ENCODE results near the gene COPS8.

DNA sequence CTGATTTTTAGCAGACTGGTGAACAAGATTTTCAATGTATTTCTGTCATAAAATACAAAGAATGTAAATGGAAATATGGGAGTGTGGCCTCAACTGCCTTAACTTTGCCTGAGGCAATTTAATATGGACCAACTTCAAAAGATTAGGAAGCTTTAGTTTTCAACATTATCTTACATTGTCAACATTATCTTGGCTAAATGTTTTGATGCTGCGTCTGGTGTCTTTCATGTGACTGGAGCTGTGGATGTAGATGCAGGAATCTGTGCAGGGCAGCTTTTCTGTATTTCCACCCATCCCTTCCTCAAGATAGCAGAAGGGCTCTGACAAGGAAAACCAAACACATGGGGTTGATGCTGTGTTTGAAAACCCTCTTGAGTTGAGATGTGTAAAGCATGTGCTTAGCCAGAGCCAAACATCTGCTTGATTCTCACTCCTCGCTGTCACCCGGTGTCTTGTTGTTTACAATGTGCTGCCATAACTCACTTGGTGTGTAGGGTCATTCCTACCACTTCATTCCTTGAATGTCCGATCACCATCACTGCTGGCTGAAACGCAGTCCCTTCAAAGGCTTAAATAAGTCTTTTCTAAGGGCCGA lies 33.0 kb downstream of the COPS8 start:
- TF ChIP-seq, protein P1, sequence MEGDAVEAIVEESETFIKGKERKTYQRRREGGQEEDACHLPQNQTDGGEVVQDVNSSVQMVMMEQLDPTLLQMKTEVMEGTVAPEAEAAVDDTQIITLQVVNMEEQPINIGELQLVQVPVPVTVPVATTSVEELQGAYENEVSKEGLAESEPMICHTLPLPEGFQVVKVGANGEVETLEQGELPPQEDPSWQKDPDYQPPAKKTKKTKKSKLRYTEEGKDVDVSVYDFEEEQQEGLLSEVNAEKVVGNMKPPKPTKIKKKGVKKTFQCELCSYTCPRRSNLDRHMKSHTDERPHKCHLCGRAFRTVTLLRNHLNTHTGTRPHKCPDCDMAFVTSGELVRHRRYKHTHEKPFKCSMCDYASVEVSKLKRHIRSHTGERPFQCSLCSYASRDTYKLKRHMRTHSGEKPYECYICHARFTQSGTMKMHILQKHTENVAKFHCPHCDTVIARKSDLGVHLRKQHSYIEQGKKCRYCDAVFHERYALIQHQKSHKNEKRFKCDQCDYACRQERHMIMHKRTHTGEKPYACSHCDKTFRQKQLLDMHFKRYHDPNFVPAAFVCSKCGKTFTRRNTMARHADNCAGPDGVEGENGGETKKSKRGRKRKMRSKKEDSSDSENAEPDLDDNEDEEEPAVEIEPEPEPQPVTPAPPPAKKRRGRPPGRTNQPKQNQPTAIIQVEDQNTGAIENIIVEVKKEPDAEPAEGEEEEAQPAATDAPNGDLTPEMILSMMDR (IDR thresholded peaks at IDR 0.05; ENCODE audit: low read length), result no peak
- no peak for TF ChIP-seq EZH2 (IDR thresholded peaks at IDR 0.05; ENCODE audit: borderline replicate concordance, low read length)
